Upper lobe of left lung (tissue), 6 donors: ENCODE data around the gene KMT2B. TPM values are rescaled to one million over a fixed set of nuclear protein-coding genes. Genes with fewer than 3 reads are reported as not detected.

Experiments
- ATAC-seq, 2 donors: fragments of 200-7000 bp; cut with Tn5 transposase; one replicate each; pipeline ENCODE4 v1.9.1; 2022; ENCODE audit warnings: mild to moderate bottlenecking in 2 of 2, moderate library complexity in 2 of 2; ENCODE audit not compliant: low FRiP score in 2 of 2
- DNase-seq, 2 donors: peaks; one replicate each; pipeline ENCODE4 v3.0.0-alpha.2; 2019 to 2020
- H3K27ac ChIP-seq, 4 donors: fragments of 200-600 bp; sonication (generic); one replicate each; pipeline ENCODE4 v1.5.1; 2016 to 2019
- H3K27me3 ChIP-seq, 4 donors: fragments of 200-600 bp; sonication (generic); one replicate each; pipeline ENCODE4 v1.5.1; 2017 to 2019
- H3K36me3 ChIP-seq, 4 donors: fragments of 200-600 bp; sonication (generic); one replicate each; pipeline ENCODE4 v1.5.1; 2016 to 2019
- H3K4me1 ChIP-seq, 4 donors: fragments of 200-600 bp; sonication (generic); one replicate each; pipeline ENCODE4 v1.5.1; 2018 to 2019
- H3K4me3 ChIP-seq, 4 donors: fragments of 200-600 bp; sonication (generic); one replicate each; pipeline ENCODE4 v1.5.1; 2017 to 2019; ENCODE audit warnings: mild to moderate bottlenecking in 2 of 4, moderate library complexity in 1 of 4
- H3K9me3 ChIP-seq, 4 donors: fragments of 200-600 bp; sonication (generic); one replicate each; pipeline ENCODE4 v1.5.1; 2018 to 2019
- EP300 ChIP-seq, 4 donors: sonication (generic); formaldehyde crosslinking; IDR thresholded peaks; one replicate each; pipeline ENCODE4 v1.5.1; 2017; ENCODE audit warnings: antibody characterized with exemption in 4 of 4, control low read depth in 2 of 4
- POLR2A ChIP-seq, 4 donors: fragments of 450-650 bp; IDR thresholded peaks; one replicate each; pipeline ENCODE4 v1.5.1; 2016 to 2017; ENCODE audit warnings: antibody characterized with exemption in 4 of 4, mild to moderate bottlenecking in 2 of 4
- POLR2AphosphoS5 ChIP-seq, 2 donors: sonication (generic); formaldehyde crosslinking; IDR thresholded peaks; one replicate each; pipeline ENCODE4 v1.5.1; 2017; ENCODE audit warnings: antibody characterized with exemption in 2 of 2
- WGBS, 2 donors: methylation state at CpG; one replicate each; pipeline ENCODE4 v1.1.5; 2017 to 2018; 5-methylcytosine and 5-hydroxymethylcytosine counted together
- total RNA-seq, 6 donors: library from RNA; depleted of rRNA in 4 of 6; stranded (reverse); fragments of >200 nt in 4 of 6; gene quantifications; one replicate each; pipeline versions ENCODE4 v1.1.0 to v1.2.1, GENCODE V29; 2016 to 2021
- TF ChIP-seq, protein P1 (sequence below), 6 experiments: fragments of 450-650 bp in 4 of 6; fragments of 200-600 bp in 2 of 6; sonication (generic) in 2 of 6; IDR thresholded peaks; one replicate each; pipeline ENCODE4 v1.5.1; 2016 to 2019; ENCODE audit warnings: antibody characterized with exemption in 6 of 6
- donor health status: DM: no; HTN: no; CAD: no; lungs with moderate emphysema.
- donor health status: DM: no; HTN: yes; CAD: no; lungs with severe emphysema.

KMT2B gene
- total RNA-seq, 6 donors from 2014 or later = 23.3 to 70.2 (median 37.3) TPM

DNA sequence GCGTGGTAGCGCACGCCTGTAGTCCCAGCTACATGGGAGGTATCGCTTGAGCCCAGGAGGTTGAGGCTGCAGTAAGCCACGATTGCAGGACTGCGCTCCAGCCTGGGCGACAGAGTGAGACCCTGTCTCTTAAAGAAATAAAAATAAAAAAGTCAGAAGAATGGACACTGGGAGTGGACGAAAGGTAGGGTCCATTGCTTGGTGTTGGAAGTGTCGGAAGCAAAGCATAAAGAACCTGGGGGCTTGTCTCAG, 57.2 kb downstream of the KMT2B start:
- Histone ChIP-seq H3K9me3 (no peaks in the 10 kb centered on the region), H3K4me3 (peak overlapping the region; percentile 20 to 98 (median 95)), H3K27me3 (no peaks in the 10 kb centered on the region), H3K4me1 (peaks cover 10 to 20% (median 14%) of the 10 kb centered on the region in 4 donors), H3K27ac (no peak overlapping the region), H3K36me3 (peaks cover 0 to 8% (median 3%) of the 10 kb centered on the region in 4 donors)
- WGBS, 2 donors = 15 to 38% methylated on average over 9 of the region's 9 CpGs
- DNase-seq = no peak
- TF ChIP-seq, protein P1, sequence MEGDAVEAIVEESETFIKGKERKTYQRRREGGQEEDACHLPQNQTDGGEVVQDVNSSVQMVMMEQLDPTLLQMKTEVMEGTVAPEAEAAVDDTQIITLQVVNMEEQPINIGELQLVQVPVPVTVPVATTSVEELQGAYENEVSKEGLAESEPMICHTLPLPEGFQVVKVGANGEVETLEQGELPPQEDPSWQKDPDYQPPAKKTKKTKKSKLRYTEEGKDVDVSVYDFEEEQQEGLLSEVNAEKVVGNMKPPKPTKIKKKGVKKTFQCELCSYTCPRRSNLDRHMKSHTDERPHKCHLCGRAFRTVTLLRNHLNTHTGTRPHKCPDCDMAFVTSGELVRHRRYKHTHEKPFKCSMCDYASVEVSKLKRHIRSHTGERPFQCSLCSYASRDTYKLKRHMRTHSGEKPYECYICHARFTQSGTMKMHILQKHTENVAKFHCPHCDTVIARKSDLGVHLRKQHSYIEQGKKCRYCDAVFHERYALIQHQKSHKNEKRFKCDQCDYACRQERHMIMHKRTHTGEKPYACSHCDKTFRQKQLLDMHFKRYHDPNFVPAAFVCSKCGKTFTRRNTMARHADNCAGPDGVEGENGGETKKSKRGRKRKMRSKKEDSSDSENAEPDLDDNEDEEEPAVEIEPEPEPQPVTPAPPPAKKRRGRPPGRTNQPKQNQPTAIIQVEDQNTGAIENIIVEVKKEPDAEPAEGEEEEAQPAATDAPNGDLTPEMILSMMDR (IDR thresholded peaks at IDR 0.05) = no peak
- TF ChIP-seq POLR2A (IDR thresholded peaks at IDR 0.05) (no peak), EP300 (IDR thresholded peaks at IDR 0.05) (no peak), POLR2AphosphoS5 (IDR thresholded peaks at IDR 0.05) (no peak)
- no peak for ATAC-seq

DNA sequence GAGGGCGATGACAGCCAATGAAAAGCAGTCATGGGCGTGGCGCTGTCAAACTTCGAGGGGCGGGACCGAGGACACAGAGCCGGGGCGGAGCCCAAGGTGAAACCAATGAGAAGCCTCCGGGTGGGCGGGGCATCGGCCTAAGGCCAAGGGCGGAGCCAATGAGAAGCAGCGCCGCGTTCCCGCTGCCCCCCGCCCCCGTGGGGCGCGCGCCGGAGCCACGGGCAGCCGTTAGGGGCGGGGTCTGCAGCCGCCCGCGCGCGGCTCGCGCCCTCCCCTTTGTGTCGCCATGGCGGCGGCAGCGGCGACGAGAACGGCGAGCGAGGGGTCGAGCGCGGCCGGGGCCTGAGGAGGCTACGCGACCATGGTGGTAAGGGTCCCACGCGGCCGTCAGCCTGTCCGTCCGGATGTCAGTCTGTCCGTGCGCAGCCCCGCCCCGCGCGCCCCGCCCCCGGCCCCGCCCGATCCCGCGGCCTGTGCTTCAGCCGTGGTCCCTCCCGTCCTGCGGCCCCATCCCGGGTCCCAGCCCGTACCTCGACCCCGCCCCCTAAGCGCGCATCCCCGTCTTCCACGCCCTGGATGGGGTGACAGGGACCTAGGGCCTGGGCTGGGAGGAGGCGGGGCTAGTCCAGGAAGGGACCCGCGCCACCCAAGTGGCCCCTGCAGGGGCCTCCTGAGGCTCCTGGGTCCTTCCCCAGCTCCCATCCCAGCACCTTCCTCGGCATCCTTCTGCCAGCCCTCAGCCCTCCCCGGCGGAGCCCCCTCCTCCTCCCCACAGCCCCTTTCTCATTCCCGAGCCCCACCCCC, 57.7 kb downstream of the KMT2B start, which contains the start of gene ARHGAP33:
ARHGAP33 (plus strand) TSS at position 267 of the 804 bp plus-strand sequence; CDS start at position 362, 95 bp downstream.
- DNase-seq (peak; percentile 99), ATAC-seq (peak; percentile 98 to 99)
- Histone ChIP-seq H3K27ac (peak within 1 kb of the TSS in 2 of 4 donors; percentile 55 to 78), H3K27me3 (no peaks in the 10 kb centered on the region), H3K4me3 (peak within 1 kb of the TSS; percentile 95 to 99 (median 96)), H3K36me3 (peaks cover 0 to 13% (median 8%) of the 10 kb centered on the region in 4 donors), H3K9me3 (no peaks in the 10 kb centered on the region), H3K4me1 (peaks cover 10 to 20% (median 14%) of the 10 kb centered on the region in 4 donors)
- WGBS, 2 donors = 1 to 2% methylated on average over 35 to 43 of the region's 82 CpGs
- TF ChIP-seq, protein P1 (IDR thresholded peaks at IDR 0.05) = no peak
- TF ChIP-seq POLR2AphosphoS5 (IDR thresholded peaks at IDR 0.05) (no peak), EP300 (IDR thresholded peaks at IDR 0.05) (no peak), POLR2A (IDR thresholded peaks at IDR 0.05) (no peak)

DNA sequence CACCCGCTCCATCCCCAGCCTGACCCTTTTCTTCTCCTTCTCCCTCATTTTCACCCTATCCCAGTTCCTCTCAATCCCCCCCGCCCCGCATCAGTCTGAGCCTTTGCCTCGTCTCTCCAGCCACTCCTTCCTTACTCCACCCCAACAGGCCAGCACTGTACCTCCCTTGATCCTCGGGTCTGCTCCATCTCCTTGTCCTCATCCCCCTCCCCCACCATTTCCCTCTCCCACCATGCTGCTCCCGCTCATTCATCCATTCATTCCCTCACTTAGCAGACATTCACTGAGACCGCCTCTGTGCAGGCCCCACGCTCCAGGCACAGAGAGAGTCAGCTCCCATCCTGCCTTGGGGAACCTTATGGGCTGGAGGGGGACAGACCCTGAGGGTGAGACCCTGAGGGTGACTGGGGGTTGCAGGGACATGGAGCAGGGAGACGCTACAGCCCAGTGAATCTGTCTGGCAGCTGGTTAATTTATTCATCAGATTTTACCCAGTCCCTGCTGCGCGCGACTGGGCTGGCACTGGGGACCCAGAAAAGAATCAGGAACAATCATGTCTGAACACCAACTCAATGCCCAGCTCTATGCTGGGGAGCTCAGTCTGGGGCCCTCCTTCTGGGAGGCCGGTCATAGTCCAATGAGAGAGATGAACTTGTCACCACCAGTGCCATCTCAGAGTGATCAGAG, 58.4 kb downstream of the KMT2B start:
- TF ChIP-seq EP300 (IDR thresholded peaks at IDR 0.05) (no peak), POLR2A (IDR thresholded peaks at IDR 0.05) (no peak), POLR2AphosphoS5 (IDR thresholded peaks at IDR 0.05) (no peak)
- TF ChIP-seq, protein P1 (IDR thresholded peaks at IDR 0.05) = no peak
- no peak for ATAC-seq
- peaks cover 0 to 21% (median 12%) of the 10 kb centered on the region in 4 donors for H3K36me3 ChIP-seq
- 62 to 69% methylated on average over 12 to 13 of the region's 13 CpGs for WGBS, 2 donors
- H3K4me3 ChIP-seq = peak overlapping the region in 3 of 4 donors; percentile 95 to 98 (median 95)
- peaks cover 10 to 20% (median 14%) of the 10 kb centered on the region in 4 donors for H3K4me1 ChIP-seq
- H3K9me3 ChIP-seq = no peaks in the 10 kb centered on the region
- H3K27ac ChIP-seq = peak overlapping the region in 2 of 4 donors; percentile 55 to 78
- no peak for DNase-seq
- no peaks in the 10 kb centered on the region for H3K27me3 ChIP-seq

DNA sequence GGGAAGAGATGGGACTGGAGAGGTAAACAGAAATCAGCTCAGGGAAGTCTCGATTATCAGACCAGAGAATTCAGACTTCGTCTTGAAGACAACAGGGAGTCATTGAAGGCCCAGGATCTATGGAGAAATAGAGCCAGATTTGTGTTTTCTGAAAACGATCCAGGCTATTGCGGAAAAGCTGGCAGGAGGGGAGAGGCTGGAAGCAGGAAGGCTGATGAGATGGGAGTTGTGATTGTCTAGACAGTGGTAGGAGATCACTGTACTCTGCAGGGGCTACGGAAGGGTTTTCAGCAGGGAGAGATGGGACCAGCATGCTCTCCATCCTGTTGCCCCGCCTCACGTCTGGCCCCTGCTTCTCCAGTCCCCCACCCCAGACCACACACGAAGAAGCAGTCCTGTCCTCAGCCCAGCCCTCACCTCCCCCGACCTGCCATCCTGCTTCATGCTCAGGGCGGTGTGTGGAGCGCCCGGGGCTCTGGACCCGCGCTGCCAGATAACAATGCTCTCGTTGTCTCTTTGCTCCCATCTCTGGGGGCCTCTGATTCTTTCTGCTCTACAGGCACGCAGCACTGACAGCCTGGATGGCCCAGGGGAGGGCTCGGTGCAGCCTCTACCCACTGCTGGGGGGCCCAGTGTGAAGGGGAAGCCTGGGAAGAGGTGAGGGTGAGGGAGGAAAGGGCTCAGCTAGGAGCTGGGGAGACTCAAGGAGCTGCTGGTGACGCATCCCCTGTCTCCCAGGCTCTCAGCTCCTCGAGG, 59.5 kb downstream of the KMT2B start:
- Histone ChIP-seq H3K27ac (no peak overlapping the region), H3K36me3 (peaks cover 0 to 26% (median 15%) of the 10 kb centered on the region in 4 donors), H3K4me3 (no peak overlapping the region), H3K27me3 (no peaks in the 10 kb centered on the region), H3K4me1 (peaks cover 10 to 20% (median 14%) of the 10 kb centered on the region in 4 donors), H3K9me3 (no peaks in the 10 kb centered on the region)
- DNase-seq = no peak
- TF ChIP-seq POLR2A (IDR thresholded peaks at IDR 0.05) (no peak), EP300 (IDR thresholded peaks at IDR 0.05) (no peak), POLR2AphosphoS5 (IDR thresholded peaks at IDR 0.05) (no peak)
- TF ChIP-seq, protein P1 (IDR thresholded peaks at IDR 0.05) = no peak
- 67 to 80% methylated on average over 17 to 19 of the region's 19 CpGs for WGBS, 2 donors
- no peak for ATAC-seq
